GM15510 (cell line): ENCODE measurements around the gene SLC15A3.

ENCODE experiments used
- POLR2A ChIP-seq: IDR thresholded peaks from 3 replicates; pipeline ENCODE4 v1.6.1; 2011; ENCODE audit warnings: borderline replicate concordance; ENCODE audit not compliant: insufficient read length; ENCODE audit errors: extremely low read depth

SLC15A3 gene

GRCh38 chr11:60918939-60919265 is 33.1 kb downstream of the SLC15A3 start:
- TF ChIP-seq POLR2A = no peak

GRCh38 chr11:60918251-60918938 is 33.6 kb downstream of the SLC15A3 start:
- TF ChIP-seq POLR2A = no peak

GRCh38 chr11:60917267-60917666 is 34.7 kb downstream of the SLC15A3 start:
- TF ChIP-seq POLR2A = no peak

GRCh38 chr11:60916669-60917206 is 35.2 kb downstream of the SLC15A3 start:
- TF ChIP-seq POLR2A = no peak

- peak; percentile 43 for TF ChIP-seq POLR2A
Observed at GRCh38 chr11:60915248-60915914, 36.6 kb downstream of the SLC15A3 start.

- no peak for TF ChIP-seq POLR2A
Observed at GRCh38 chr11:60914633-60915247, 37.2 kb downstream of the SLC15A3 start.

- TF ChIP-seq POLR2A = peak; percentile 53
Observed at GRCh38 chr11:60913793-60914632, 38.0 kb downstream of the SLC15A3 start, which contains the start of gene TMEM109. Gene TMEM109 (plus strand): TSS chr11:60914158. CDS start chr11:60919694, 5,536 bp downstream.

- no peak for TF ChIP-seq POLR2A
Observed at GRCh38 chr11:60912851-60913528, 39.0 kb downstream of the SLC15A3 start.

- no peak for TF ChIP-seq POLR2A
Observed at GRCh38 chr11:60912223-60912850, 39.6 kb downstream of the SLC15A3 start.

- no peak for TF ChIP-seq POLR2A
Observed at GRCh38 chr11:60910711-60911380, 41.1 kb downstream of the SLC15A3 start.

GRCh38 chr11:60910281-60910687 is 41.7 kb downstream of the SLC15A3 start:
- TF ChIP-seq POLR2A = no peak

GRCh38 chr11:60908803-60909202 is 43.2 kb downstream of the SLC15A3 start:
- TF ChIP-seq POLR2A = no peak

GRCh38 chr11:60906132-60906972 is 45.6 kb downstream of the SLC15A3 start, which contains the start of gene PRPF19:
Gene PRPF19 (minus strand): TSS chr11:60906585. CDS start chr11:60906382, 203 bp downstream.
- TF ChIP-seq POLR2A = peak; percentile 87

- TF ChIP-seq POLR2A = no peak
Observed at GRCh38 chr11:60905551-60906113, 46.3 kb downstream of the SLC15A3 start.
